Omental fat pad (tissue), 4 donors: ENCODE measurements around the gene CASKIN2. TPM values are rescaled to one million over a fixed set of nuclear protein-coding genes. Genes with fewer than 3 reads are reported as not detected.
"Not testable (repeated sequence)": the region's sequence is repeated elsewhere in the genome, so short reads cannot be mapped to it uniquely, and the experiment has no call there.

Experiments
- ATAC-seq: fragments of 150-250 bp; one replicate; pipeline ENCODE4 v1.9.1; 2016; ENCODE audit warnings: mild to moderate bottlenecking, moderate library complexity; ENCODE audit not compliant: low FRiP score
- DNase-seq: peaks from one replicate; pipeline ENCODE4 v3.0.0-alpha.2; 2019; ENCODE audit warnings: low spot score
- CTCF ChIP-seq, 3 donors: fragments of 450-650 bp; IDR thresholded peaks; one replicate each; pipeline ENCODE4 v1.5.1; 2016 to 2017; ENCODE audit warnings: antibody characterized with exemption in 3 of 3, mild to moderate bottlenecking in 3 of 3, moderate library complexity in 2 of 3
- total RNA-seq, 4 donors: library from RNA; depleted of rRNA; stranded (reverse); fragments of >200 nt; gene quantifications; one replicate each; pipeline ENCODE4 v1.1.0, GENCODE V29; 2016

The CASKIN2 gene
- total RNA-seq, 4 donors from 2014 or later = 6.7 to 61.5 (median 23.9) TPM

- no peak for TF ChIP-seq CTCF (IDR thresholded peaks at IDR 0.05)
- ATAC-seq (no peak), DNase-seq (no peak)
These were observed 33.9 kb downstream of the CASKIN2 start for GRCh38 chr17:75481194-75482068.

GRCh38 chr17:75480281-75480680 is 35.1 kb downstream of the CASKIN2 start:
- no peak for TF ChIP-seq CTCF (IDR thresholded peaks at IDR 0.05)
- DNase-seq (no peak), ATAC-seq (no peak)

- ATAC-seq (no peak), DNase-seq (no peak)
- no peak for TF ChIP-seq CTCF (IDR thresholded peaks at IDR 0.05)
These were observed 36.8 kb downstream of the CASKIN2 start for GRCh38 chr17:75478508-75478907.

GRCh38 chr17:75477490-75477862 is 37.9 kb downstream of the CASKIN2 start:
- not testable (repeated sequence) for DNase-seq, ATAC-seq

- DNase-seq (no peak), ATAC-seq (no peak)
- no peak for TF ChIP-seq CTCF (IDR thresholded peaks at IDR 0.05)
These were observed 38.4 kb downstream of the CASKIN2 start for GRCh38 chr17:75476752-75477489.

- no peak for TF ChIP-seq CTCF (IDR thresholded peaks at IDR 0.05)
- ATAC-seq (peak; percentile 61), DNase-seq (no peak)
These were observed 39.1 kb downstream of the CASKIN2 start for GRCh38 chr17:75476271-75476671.

- no peak for DNase-seq
- ATAC-seq = no peak
- no peak for TF ChIP-seq CTCF (IDR thresholded peaks at IDR 0.05)
These were observed 39.5 kb downstream of the CASKIN2 start for GRCh38 chr17:75475851-75476250.
